NCI-H1694 treated with DMSO at 0.1 percent for 48 hours (cell line): ENCODE measurements around the gene TRIM8.

Experiments
- DNase-seq: peaks from one replicate; lab custom pipeline; 2025; lab: John Stamatoyannopoulos, UW

TRIM8 gene

GRCh38 chr10:102644066-102644645 lies at the start of gene TRIM8:
TRIM8 (plus strand) TSS chr10:102644479; CDS start chr10:102644618, 139 bp downstream.
- DNase-seq: no peak

DNA sequence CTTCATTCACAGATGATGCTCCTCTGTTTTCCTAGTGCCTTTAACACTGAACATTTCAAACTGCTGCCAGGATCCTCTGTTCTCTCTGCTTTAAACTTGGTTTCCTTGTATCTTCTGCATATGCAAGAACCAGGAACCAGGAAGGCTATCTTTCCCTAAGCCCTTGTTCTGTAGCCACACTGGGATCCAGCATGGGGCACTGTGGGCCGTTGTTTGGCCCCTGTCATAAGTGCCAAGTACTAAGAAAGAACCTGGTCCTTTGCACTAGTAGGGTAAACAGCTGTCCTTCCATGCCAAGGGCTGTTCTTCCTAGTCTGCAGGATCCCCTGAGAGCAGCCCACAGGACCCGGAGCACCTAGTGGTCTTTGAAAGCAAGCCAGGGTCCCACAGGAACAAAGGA lies 49.0 kb upstream of the TRIM8 start:
- DNase-seq: no peak

DNA sequence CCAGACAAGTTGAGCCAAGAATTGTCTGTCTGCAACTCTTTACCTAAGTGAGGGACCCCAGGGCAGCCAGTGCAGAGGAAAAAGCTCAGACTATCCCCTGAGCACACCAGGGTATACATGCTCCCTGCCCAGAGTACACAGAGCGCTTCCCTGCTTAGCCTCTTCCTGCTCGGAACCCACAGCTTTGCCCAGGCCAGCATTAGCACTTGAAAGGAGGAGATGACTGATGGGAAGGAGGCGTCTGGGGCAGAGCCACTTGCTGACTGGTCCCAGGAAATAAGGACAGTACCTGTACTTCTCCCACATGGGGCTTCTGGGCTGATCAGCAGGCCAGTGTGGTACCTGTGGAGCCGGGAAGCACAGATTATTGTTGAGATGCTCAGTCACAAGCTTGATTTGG lies 48.4 kb upstream of the TRIM8 start:
- no peak for DNase-seq

- DNase-seq: peak; percentile 38
Observed at GRCh38 chr10:102596506-102596971, 47.7 kb upstream of the TRIM8 start.

DNA sequence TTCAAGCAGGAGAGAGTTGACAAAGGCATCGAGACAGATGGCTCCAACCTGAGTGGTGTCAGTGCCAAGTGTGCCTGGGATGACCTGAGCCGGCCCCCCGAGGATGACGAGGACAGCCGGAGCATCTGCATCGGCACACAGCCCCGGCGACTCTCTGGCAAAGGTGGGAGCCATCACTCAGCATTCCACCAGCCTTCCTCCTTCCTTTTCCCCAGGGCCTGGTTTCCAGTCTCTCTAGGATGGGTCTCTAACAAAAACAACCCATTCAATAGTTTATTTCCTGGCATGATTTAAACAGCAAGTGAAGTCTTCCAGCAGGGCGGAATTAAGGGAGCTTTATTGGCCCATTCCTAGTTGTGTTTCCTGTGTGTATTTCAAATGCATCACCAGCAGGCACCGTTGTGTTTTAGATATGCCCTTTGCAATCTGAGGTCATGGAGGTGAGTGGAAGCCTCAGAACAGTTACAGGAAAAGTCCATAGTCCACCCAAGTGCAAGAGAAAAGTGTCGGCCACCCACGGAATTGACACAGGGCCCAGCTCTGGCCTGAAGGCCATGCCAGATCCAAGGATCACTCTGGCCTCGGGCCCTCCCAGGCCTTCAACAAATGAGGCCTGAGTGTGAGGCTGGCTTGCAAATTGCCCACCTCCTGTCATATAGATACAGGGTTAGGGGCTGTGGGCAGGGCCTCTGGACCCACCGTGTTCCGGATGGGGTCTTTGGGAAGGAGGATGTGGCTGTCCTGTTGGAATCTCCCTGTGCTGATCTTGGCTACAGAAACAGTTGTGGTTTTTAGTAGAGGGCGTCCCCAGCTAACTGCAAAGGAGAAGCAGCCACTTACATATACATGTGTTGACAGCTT lies 46.9 kb upstream of the TRIM8 start:
- no peak for DNase-seq

GRCh38 chr10:102598243-102598642 lies 46.0 kb upstream of the TRIM8 start:
- no peak for DNase-seq

GRCh38 chr10:102599565-102600327 lies 44.5 kb upstream of the TRIM8 start:
- no peak for DNase-seq

DNA sequence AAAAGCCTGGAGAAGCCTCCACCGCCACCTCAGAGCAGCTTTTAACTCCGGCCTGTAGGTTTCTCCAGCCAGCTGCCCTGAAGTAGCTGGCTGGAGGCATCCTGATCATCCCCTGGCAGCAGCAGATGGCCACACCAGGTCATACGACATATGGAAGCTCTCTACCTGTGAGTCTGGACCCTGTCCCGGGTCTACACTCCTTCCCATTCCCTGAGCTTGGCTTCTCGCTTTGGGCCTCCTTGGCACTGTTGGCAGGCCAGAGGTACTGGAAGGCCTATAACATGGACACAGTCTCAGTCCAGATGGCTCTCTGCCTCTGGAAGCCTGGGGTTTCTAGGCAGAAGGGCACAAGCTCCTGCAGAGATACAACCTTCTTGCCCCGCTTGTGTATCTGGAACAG lies 43.5 kb upstream of the TRIM8 start:
- DNase-seq: no peak

DNA sequence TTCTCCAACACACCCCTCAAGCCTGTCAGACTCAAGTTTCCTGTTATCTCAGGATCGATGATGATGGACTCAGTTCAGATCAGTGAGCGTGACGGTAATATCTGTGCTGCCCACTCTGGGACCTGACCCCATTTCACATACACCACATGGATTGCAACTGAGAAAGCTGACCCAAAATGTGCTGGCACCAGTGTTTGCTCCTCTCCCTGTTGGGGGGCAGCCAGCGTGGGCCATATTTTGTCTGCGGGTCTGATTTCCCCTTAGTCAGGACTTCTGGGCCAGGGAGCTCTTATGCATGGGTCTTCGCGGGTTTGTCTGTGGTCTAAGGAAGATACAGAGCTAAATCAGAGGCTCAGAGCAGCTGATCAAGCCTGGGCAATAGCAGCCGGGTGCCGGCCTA lies 42.6 kb upstream of the TRIM8 start:
- DNase-seq: no peak

DNA sequence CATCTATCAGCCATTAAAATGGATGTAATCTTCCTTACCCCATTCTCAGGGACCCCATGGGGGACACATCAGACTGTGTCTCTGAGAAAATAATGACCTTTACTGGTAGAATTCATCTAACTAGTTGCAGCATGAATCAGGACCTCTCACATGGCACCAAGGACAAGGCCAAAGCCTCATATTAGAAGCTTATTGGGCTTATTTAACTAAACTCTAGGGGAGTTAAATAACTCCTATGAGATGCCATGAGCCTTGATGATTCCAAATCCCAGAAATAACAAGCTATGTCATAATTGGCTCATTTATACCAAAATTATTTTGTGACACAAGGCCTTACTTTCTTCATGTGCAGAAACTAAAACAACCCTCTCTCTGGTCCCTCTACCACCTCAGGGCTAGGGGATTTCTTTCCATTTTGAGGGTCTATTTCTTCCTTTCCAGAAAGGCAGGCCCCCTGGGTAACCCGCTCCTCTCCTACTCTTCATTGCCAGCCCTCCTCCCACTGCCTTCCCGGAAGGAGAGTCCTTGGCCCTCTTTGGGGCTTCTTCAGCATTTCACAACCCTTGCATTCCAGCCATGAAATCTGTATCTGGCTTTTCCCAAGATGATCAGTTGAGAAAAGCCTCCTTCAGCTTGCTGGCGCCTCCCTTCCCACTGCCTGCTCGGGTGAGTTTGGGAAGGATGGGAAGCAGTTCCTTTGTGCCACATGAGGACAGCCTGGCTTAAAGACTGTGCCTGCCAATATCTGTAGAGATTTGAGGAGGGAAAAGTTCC lies 41.8 kb upstream of the TRIM8 start:
- DNase-seq: no peak

DNA sequence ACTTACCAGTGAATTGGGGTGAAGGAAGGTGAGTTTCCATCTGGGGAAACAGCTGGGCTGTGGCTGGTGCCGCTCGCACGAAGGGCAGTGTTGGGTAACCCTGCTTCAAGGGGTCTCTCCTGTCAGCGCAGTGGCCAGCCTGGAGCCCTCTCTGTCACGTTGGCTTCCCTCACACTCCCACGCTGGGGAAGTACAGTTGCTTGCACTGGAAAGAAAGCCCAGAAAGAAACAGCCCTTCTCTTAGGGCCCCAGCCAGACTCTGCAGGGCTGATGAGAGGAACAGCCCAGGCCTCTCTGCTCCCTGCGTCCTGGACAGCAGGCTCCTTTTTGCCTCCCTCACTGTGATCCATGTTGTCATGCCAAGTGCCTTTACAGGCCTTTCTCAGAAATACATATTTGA lies 40.3 kb upstream of the TRIM8 start:
- no peak for DNase-seq

GRCh38 chr10:102604439-102604841 lies 39.8 kb upstream of the TRIM8 start:
- no peak for DNase-seq

GRCh38 chr10:102605712-102606111 lies 38.6 kb upstream of the TRIM8 start:
- no peak for DNase-seq

DNA sequence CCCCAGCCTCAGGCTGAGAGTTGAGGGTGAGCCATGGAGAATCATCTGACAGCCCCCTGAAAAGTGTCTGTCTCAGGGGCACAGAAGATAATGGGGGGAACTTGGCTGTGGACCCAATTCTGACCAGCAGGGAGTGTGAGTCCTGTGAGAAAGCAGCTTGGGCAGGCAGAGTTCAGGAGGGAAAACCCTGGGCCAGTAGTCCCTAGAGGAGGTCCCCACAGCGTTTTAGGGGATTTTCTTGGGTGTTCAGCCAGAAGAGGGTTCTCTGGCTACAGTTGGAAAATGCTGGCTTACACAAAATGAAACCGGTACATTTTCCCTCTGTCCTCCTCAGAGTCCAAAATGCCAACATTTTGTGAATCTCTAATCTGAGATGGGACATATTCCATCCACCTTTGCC lies 35.8 kb upstream of the TRIM8 start:
- DNase-seq: no peak

DNA sequence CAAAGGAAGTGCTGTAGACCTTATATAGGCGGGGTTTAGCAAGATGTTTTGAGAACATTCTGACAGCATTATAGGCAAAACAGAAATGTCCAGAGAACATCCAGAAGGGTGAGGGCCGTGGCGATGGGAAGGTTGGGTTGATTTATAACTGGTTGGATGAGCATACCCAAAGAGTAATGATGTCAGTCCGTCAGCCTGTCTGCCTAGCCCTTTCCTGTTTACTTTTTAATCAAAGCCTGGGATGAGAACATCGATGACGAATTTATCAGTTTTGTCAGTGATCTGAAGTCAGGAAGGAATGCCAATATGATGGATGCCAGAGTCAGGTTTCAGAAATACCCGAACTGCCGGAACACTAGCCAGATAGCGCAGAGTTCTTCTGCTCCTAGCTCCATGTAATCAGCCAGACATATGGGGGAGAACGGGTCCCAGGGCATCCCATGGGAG lies 33.8 kb upstream of the TRIM8 start:
- no peak for DNase-seq

DNA sequence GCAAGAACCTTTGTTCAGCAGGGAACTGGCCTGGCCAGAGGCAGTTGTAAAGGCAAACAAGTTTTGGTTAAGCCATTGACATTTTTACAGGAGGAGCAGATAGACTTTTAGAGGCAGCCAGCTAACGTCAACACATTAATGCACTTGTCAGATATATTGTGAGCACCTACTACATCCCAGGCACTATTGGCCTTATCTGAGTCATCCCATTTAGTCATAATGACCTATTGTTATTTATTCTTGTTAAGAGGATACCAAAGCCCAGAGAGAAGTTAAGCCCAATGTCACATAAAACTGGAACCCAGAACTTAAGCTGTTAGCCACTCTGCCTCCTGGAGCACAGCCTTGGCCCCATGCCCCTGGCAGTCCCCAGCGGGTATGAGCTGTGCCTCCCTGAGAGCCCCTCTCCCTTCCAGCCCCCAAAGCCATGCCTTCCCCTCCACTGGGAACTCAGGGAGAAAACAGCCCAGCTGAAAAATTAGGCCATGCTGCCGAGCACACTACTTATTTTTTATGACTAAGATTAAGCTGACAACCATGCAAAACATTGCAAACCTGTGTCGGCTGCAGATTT lies 32.7 kb upstream of the TRIM8 start:
- DNase-seq: no peak

DNA sequence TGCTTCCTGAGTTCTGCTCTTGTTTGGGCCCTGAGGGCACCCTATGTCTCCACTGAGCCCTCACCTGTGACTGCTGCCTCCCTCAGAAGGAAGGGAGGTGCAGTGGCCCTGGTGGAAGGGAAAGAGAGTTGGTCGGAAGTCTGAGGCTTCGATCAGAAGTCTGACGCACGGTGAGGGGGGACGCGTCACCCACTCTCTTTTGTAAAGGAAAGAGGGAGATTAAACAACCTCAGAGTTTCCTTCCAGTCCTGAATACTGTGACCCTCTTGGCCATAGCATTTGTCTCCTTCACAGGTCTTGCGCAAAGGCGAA lies 31.4 kb upstream of the TRIM8 start:
- DNase-seq: no peak

DNA sequence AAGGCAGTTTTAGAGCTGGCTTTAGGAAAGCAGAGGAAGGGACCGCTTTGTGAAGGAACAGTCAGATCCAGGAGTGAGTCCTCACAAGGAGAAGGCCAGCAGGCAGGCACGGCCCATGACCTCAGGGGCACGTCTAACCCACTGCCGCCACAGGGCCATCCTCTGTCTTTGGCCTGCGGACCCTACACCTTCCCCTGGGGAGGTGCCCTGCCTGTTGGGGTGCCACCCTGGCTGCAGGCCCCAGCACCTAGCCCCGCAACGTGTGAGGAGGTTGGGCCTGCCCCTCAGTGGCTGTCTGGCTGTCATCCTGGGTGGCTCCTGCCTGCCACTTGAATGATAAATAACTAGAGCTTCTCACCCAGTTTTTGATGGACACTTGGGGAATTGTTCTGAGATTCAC lies 31.0 kb upstream of the TRIM8 start:
- no peak for DNase-seq

GRCh38 chr10:102613785-102614184 lies 30.5 kb upstream of the TRIM8 start:
- no peak for DNase-seq

DNA sequence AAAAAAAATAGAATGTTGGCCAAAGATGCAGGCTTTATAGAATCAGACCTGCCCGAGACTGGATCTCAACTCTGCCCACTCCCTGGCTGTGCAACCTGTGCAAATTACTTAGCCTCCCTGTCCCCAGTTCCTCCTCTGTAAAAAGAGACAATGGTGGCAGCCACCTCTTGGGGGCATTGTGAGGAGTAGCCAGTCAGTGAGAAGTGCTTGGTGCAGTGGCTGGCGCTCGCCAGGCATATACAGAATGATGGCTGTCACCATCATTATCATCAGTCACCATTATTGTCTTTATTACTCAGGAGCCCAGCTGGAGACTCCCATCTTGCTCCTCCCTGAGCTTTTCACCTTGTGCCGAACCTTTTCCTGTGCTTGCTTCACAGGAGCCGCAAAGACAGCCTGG lies 29.4 kb upstream of the TRIM8 start:
- DNase-seq: no peak

GRCh38 chr10:102615361-102615760 lies 28.9 kb upstream of the TRIM8 start:
- DNase-seq: no peak
